Omental fat pad (tissue), 4 donors: ENCODE results near the gene HOXB8. TPM values are rescaled to one million over a fixed set of nuclear protein-coding genes. Genes with fewer than 3 reads are reported as not detected.

Experiments used
- ATAC-seq: fragments of 150-250 bp; one replicate; pipeline ENCODE4 v1.9.1; 2016; ENCODE audit warnings: mild to moderate bottlenecking, moderate library complexity; ENCODE audit not compliant: low FRiP score
- DNase-seq: peaks from one replicate; pipeline ENCODE4 v3.0.0-alpha.2; 2019; ENCODE audit warnings: low spot score
- total RNA-seq, 4 donors: library from RNA; depleted of rRNA; stranded (reverse); fragments of >200 nt; gene quantifications; one replicate each; pipeline ENCODE4 v1.1.0, GENCODE V29; 2016
- TF ChIP-seq, protein P1 (sequence below), 3 donors: fragments of 450-650 bp; IDR thresholded peaks; one replicate each; pipeline ENCODE4 v1.5.1; 2016 to 2017; ENCODE audit warnings: antibody characterized with exemption in 3 of 3, mild to moderate bottlenecking in 3 of 3, moderate library complexity in 2 of 3

HOXB8 gene
- total RNA-seq, 4 donors from 2014 or later, result 4.3 to 6.2 (median 5.0) TPM

DNA sequence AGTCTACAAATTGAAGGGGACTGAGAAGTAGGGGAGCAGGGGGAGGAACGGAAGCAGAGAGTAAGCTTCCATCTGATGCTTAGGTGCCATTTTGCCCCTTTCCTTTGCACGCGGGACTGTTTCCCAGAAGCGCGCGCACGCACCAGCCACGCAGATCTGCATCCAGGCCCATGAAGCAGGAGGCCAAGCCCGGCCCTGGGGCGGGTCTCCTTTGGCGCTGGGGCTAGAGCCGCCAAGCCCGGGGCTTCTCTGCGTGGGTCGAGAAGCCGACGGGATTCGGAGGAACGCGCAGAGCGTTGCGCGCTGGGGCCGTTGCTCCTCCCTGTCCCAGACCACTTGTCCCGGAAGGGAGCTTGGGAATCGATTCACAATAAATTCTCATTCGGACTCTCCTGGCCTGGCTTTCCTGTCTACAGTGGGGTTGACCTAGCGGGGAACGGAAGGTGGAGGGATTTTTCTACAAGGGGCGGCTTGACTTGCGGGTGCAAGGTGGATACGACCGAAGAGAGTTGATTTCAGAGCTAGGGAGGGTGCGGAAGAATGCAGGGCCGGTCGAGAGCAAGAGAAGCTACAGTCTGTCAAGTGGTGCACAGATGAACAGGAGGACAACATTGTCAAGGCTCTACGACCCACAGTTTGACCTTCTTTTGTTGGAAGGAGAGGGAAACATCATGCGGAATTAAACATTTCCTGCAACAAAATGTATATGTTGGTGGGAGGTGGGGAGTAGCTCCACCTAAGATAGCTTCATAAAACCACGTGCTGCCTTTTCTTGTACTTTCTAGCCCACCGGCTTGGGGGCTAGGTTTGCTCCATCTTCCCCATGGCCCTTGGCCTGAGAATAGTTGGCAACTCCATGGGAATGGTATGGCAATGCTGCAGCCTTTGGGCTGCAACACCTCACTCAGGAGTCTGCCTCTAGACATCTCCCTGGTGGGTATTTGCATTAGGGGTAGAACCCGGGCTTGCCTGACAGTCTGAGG, 6.6 kb upstream of the HOXB8 start:
- TF ChIP-seq, protein P1, sequence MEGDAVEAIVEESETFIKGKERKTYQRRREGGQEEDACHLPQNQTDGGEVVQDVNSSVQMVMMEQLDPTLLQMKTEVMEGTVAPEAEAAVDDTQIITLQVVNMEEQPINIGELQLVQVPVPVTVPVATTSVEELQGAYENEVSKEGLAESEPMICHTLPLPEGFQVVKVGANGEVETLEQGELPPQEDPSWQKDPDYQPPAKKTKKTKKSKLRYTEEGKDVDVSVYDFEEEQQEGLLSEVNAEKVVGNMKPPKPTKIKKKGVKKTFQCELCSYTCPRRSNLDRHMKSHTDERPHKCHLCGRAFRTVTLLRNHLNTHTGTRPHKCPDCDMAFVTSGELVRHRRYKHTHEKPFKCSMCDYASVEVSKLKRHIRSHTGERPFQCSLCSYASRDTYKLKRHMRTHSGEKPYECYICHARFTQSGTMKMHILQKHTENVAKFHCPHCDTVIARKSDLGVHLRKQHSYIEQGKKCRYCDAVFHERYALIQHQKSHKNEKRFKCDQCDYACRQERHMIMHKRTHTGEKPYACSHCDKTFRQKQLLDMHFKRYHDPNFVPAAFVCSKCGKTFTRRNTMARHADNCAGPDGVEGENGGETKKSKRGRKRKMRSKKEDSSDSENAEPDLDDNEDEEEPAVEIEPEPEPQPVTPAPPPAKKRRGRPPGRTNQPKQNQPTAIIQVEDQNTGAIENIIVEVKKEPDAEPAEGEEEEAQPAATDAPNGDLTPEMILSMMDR (IDR thresholded peaks at IDR 0.05), result no peak
- ATAC-seq, result no peak
- DNase-seq, result no peak

DNA sequence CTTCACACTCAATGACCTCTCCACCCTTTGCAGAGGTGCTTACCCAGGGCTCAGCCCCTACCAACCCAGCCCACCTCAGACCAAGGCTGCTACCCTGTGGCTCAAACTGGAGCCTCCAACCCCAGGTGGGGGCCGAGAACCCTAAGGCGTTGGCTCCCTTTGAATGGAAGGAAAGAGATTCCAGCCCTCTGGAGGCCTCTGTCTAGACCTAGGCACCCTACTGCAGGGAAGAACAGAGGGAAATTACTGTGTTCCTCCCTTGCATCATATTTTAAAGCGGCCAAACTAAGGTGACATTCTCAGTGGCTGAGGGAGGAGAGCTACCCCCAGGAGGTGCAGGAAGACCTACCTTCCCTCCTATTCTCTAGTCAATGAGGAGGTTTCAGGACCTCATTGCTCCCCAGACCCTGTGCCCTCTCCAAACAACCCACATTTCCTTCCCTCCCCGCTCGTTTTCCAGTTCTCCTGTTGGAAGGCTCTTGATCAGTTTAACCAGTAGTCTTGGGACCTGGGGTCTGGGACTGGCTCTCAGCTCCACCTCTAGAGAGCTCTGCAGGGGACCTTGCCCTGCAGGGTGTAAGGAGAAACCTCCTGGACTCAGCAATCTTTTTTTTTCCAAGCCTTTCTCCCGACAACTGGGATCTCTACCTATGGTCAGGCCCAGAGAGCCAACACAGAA, 5.5 kb upstream of the HOXB8 start:
- TF ChIP-seq, protein P1 (IDR thresholded peaks at IDR 0.05), result no peak
- DNase-seq, result no peak
- ATAC-seq, result no peak

DNA sequence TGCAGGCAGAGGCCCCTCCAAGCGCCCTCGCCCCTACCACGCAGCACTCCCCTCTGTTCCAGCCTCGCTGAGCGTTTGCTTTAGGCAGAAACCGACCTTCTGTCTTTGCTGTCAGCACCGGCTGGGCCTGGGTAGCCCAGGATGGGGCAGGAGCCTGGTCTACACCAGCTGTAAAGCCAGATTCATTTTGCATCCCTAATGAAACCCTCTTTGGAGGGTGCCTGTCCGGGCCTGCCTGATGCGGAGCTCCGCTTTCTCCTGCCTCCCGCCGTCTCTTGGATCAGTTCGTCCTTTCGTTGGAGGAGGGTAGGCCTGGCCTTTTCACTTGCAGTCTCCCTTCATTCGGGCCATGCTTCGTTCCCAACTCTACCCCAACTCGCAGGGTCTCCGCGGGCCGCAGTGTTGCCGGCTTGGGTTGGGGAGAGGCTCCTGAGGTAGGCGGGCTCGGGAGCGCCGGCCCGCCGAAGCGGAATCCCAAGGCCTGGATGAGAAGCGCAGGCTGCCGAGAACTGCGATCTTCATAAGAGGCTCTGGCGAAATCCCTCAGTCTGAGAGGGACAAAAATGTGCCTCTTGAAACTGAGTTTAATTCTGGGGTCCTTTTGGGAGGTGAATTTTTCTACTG, 4.8 kb upstream of the HOXB8 start:
- no peak for DNase-seq
- TF ChIP-seq, protein P1 (IDR thresholded peaks at IDR 0.05), result no peak
- no peak for ATAC-seq

DNA sequence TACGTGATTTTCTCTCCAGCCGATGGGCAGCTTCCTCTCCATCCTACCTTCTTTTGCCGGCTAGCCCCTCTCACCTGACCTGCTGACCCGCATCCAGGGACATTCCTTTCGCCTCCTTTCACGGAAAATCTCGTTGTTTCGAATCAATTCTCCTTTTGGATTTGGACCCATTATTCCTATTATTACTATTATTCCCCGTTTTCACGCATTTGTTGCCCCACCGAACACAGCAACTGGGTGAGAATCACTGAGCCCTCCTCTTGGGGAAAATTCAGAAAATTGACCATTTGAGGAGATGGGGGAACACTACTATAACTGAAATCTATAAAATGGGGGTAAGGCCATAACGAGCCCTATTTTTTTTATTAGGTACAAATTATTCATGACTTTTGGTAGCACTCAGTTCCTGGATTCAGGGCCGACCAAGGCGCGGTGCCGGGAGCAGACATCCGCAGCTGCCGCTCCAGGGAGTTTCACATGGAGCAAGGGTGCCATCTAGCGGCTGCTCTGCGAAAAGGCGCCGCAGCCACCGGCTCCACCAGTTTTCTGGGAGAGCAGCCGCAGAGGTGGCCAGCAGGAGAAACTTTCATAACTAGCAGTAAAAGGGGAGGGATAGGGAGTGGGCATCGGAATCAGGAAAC, 3.3 kb upstream of the HOXB8 start:
- ATAC-seq (peak; percentile 79), DNase-seq (peak; percentile 78)
- TF ChIP-seq, protein P1 (IDR thresholded peaks at IDR 0.05), result peak in 2 of 3 donors; percentile 60 to 72

DNA sequence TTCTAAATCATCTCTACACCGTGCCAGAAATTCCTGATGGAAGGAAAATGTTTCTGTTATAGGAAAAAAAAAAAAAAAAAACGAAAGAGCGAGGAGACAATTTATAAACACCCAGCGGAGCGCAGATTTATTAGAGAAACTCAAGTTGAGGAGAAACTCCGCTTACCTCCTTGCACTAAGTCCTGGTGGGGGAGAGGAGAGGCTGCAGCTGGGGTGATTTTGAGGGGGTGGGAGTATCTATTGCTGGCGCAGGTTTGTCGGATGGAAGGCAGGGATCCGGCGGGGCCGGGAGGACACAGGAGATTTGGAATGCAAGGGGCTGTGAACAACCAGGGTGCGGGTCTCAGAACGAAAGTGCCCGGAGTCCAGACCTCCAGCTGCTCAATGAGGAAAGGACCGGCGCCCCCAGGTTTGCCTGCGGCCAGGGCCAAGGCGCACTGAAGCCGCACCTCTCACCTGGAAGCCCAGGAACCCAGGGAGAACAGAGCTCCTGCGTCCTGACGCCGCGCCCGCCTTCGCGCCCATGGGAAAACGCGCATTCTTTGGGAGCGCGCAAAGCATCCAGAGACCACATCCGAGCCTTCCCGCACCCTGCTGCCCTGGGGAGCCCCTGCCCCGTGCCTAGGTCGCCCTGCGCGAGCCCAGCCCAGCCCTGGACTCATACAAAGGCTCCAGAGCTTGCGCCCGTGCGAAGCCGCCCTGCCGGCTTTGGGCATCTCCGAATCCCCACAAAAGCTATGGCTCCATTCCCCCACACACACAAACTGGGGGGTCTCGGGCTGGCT, 2.6 kb upstream of the HOXB8 start:
- DNase-seq (no peak), ATAC-seq (no peak)
- TF ChIP-seq, protein P1 (IDR thresholded peaks at IDR 0.05), result no peak
